SK-N-SH treated with all-trans-retinoic acid at 6 μM for 48 hours (cell line): ENCODE results near the gene PTPRN2.

Experiments
- ESRRG ChIP-seq: fragments of 250-450 bp; sonication (Bioruptor Pico); IDR thresholded peaks from 2 replicates; pipeline ENCODE4 v1.6.1; 2021; ENCODE audit warnings: mild to moderate bottlenecking
- ISL1 ChIP-seq: fragments of 250-450 bp; sonication (Bioruptor Pico); IDR thresholded peaks from 2 replicates; pipeline ENCODE4 v2.1.2; 2022; ENCODE audit warnings: mild to moderate bottlenecking, moderate library complexity
- ZFP3 ChIP-seq: fragments of 250-450 bp; sonication (Bioruptor Pico); IDR thresholded peaks from 2 replicates; pipeline ENCODE4 v1.5.0; 2020; ENCODE audit warnings: mild to moderate bottlenecking, moderate library complexity
- ZFP30 ChIP-seq: fragments of 450-650 bp; formaldehyde crosslinking; IDR thresholded peaks from 2 replicates; pipeline ENCODE4 v1.5.0; 2022; ENCODE audit warnings: mild to moderate bottlenecking, moderate library complexity
- ZNF565 ChIP-seq: fragments of 450-650 bp; formaldehyde crosslinking; conservative IDR thresholded peaks from 2 replicates; pipeline ENCODE4 v1.5.0; 2020; ENCODE audit warnings: low read depth, mild to moderate bottlenecking, moderate library complexity
- TF ChIP-seq, protein P1 (sequence below): fragments of 250-450 bp; sonication (Bioruptor Pico); IDR thresholded peaks from 2 replicates; pipeline ENCODE4 v1.8.0; 2020; ENCODE audit warnings: mild to moderate bottlenecking, moderate library complexity, borderline replicate concordance

- TF ChIP-seq ZFP3 (CRISPR knock-in tag) (no peak), ESRRG (CRISPR knock-in tag) (no peak), ZNF565 (CRISPR knock-in tag) (no peak), ZFP30 (CRISPR knock-in tag) (no peak), ISL1 (CRISPR knock-in tag) (no peak)
- TF ChIP-seq, protein P1, sequence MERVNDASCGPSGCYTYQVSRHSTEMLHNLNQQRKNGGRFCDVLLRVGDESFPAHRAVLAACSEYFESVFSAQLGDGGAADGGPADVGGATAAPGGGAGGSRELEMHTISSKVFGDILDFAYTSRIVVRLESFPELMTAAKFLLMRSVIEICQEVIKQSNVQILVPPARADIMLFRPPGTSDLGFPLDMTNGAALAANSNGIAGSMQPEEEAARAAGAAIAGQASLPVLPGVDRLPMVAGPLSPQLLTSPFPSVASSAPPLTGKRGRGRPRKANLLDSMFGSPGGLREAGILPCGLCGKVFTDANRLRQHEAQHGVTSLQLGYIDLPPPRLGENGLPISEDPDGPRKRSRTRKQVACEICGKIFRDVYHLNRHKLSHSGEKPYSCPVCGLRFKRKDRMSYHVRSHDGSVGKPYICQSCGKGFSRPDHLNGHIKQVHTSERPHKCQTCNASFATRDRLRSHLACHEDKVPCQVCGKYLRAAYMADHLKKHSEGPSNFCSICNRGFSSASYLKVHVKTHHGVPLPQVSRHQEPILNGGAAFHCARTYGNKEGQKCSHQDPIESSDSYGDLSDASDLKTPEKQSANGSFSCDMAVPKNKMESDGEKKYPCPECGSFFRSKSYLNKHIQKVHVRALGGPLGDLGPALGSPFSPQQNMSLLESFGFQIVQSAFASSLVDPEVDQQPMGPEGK: no peak
Measured at GRCh38 chr7:157690058-157690832, 897.4 kb downstream of the PTPRN2 start.
